Parathyroid adenoma (tissue), 2 donors: ENCODE measurements around the gene ISL2.

Source experiments
- H2AFZ ChIP-seq: fragments of 300-600 bp; sonication (generic); one replicate; pipeline ENCODE4 v1.7.0; 2017; ENCODE audit warnings: antibody characterized with exemption, mild to moderate bottlenecking
- H3K27ac ChIP-seq: fragments of 300-600 bp; sonication (generic); one replicate; pipeline ENCODE4 v1.7.0; 2017
- H3K27me3 ChIP-seq: fragments of 300-600 bp; sonication (generic); one replicate; pipeline ENCODE4 v1.7.0; 2017; ENCODE audit warnings: low read length; ENCODE audit not compliant: control insufficient read depth, insufficient read depth
- H3K36me3 ChIP-seq: fragments of 300-600 bp; sonication (generic); one replicate; pipeline ENCODE4 v1.7.0; 2017; ENCODE audit warnings: low read length; ENCODE audit not compliant: control insufficient read depth, insufficient read depth
- H3K4me1 ChIP-seq: fragments of 300-600 bp; sonication (generic); one replicate; pipeline ENCODE4 v1.7.0; 2017; ENCODE audit warnings: control low read depth
- H3K4me2 ChIP-seq: fragments of 300-600 bp; sonication (generic); one replicate; pipeline ENCODE4 v1.7.0; 2017; ENCODE audit warnings: low read length
- H3K4me3 ChIP-seq: fragments of 300-600 bp; sonication (generic); one replicate; pipeline ENCODE4 v1.7.0; 2017; ENCODE audit warnings: low read depth, low read length
- H3K79me2 ChIP-seq: fragments of 300-600 bp; sonication (generic); one replicate; pipeline ENCODE4 v1.7.0; 2017; ENCODE audit warnings: control low read depth
- H3K9ac ChIP-seq: fragments of 300-600 bp; sonication (generic); one replicate; pipeline ENCODE4 v1.7.0; 2017; ENCODE audit warnings: mild to moderate bottlenecking
- H3K9me3 ChIP-seq: fragments of 300-600 bp; sonication (generic); one replicate; pipeline ENCODE4 v1.7.0; 2017; ENCODE audit warnings: low read length; ENCODE audit not compliant: control insufficient read depth
- CTCF ChIP-seq: fragments of 300-600 bp; sonication (generic); IDR thresholded peaks from one replicate; pipeline ENCODE4 v1.7.0; 2017; ENCODE audit warnings: antibody characterized with exemption, mild to moderate bottlenecking
- donor health status: primary hyperparathyroidism.

ISL2 gene

GRCh38 chr15:76325704-76326103, 10.9 kb upstream of the ISL2 start:
- H3K4me2 ChIP-seq: no peak overlapping the region
- H2AFZ ChIP-seq: no peak overlapping the region
- no peak overlapping the region for H3K27ac ChIP-seq
- H3K27me3 ChIP-seq: no peaks in the 10 kb centered on the region
- H3K9me3 ChIP-seq: no peaks in the 10 kb centered on the region
- no peak overlapping the region for H3K9ac ChIP-seq
- H3K4me3 ChIP-seq: no peak overlapping the region
- no peaks in the 10 kb centered on the region for H3K4me1 ChIP-seq
- no peaks in the 10 kb centered on the region for H3K79me2 ChIP-seq
- no peaks in the 10 kb centered on the region for H3K36me3 ChIP-seq
- no peak for TF ChIP-seq CTCF

GRCh38 chr15:76327191-76328105, 9.1 kb upstream of the ISL2 start:
- Histone ChIP-seq H3K9me3 (no peaks in the 10 kb centered on the region), H3K4me1 (no peaks in the 10 kb centered on the region), H3K36me3 (no peaks in the 10 kb centered on the region), H3K9ac (no peak overlapping the region), H3K27ac (no peak overlapping the region), H3K79me2 (no peaks in the 10 kb centered on the region), H3K4me2 (no peak overlapping the region), H3K27me3 (no peaks in the 10 kb centered on the region), H2AFZ (no peak overlapping the region), H3K4me3 (no peak overlapping the region)
- no peak for TF ChIP-seq CTCF

- H3K4me1 ChIP-seq: no peaks in the 10 kb centered on the region
- H3K9ac ChIP-seq: no peak overlapping the region
- H3K27me3 ChIP-seq: no peaks in the 10 kb centered on the region
- H3K4me2 ChIP-seq: no peak overlapping the region
- H3K27ac ChIP-seq: no peak overlapping the region
- H3K9me3 ChIP-seq: no peaks in the 10 kb centered on the region
- no peak overlapping the region for H2AFZ ChIP-seq
- H3K79me2 ChIP-seq: no peaks in the 10 kb centered on the region
- no peak overlapping the region for H3K4me3 ChIP-seq
- H3K36me3 ChIP-seq: no peaks in the 10 kb centered on the region
- TF ChIP-seq CTCF: no peak
Measured at GRCh38 chr15:76328106-76328696, 8.4 kb upstream of the ISL2 start.

- H3K36me3 ChIP-seq: no peaks in the 10 kb centered on the region
- H2AFZ ChIP-seq: no peak overlapping the region
- H3K4me3 ChIP-seq: no peak overlapping the region
- H3K9me3 ChIP-seq: no peaks in the 10 kb centered on the region
- no peak overlapping the region for H3K4me2 ChIP-seq
- H3K79me2 ChIP-seq: no peaks in the 10 kb centered on the region
- H3K27me3 ChIP-seq: no peaks in the 10 kb centered on the region
- H3K9ac ChIP-seq: no peak overlapping the region
- H3K4me1 ChIP-seq: no peaks in the 10 kb centered on the region
- no peak for TF ChIP-seq CTCF
- H3K27ac ChIP-seq: no peak overlapping the region
Measured at GRCh38 chr15:76328958-76329357, 7.6 kb upstream of the ISL2 start.
